SIG-M5 (cell line): ENCODE measurements around the gene EEF1AKMT2.

ENCODE experiments used
- DNase-seq: peaks from one replicate; lab custom pipeline; 2025; lab: John Stamatoyannopoulos, UW

The EEF1AKMT2 gene

GRCh38 chr10:124719213-124719851, 72.4 kb downstream of the EEF1AKMT2 start:
- DNase-seq, result no peak

- DNase-seq, result no peak
Measured at GRCh38 chr10:124717911-124718741, 73.6 kb downstream of the EEF1AKMT2 start.

GRCh38 chr10:124717041-124717757, 74.5 kb downstream of the EEF1AKMT2 start:
- DNase-seq, result no peak

- no peak for DNase-seq
Measured at GRCh38 chr10:124716369-124716768, 75.3 kb downstream of the EEF1AKMT2 start.

- no peak for DNase-seq
Measured at GRCh38 chr10:124715439-124715838, 76.2 kb downstream of the EEF1AKMT2 start.

- no peak for DNase-seq
Measured at GRCh38 chr10:124713679-124714255, 77.9 kb downstream of the EEF1AKMT2 start.

GRCh38 chr10:124712704-124713407, 78.8 kb downstream of the EEF1AKMT2 start:
- no peak for DNase-seq

- DNase-seq, result no peak
Measured at GRCh38 chr10:124711145-124711544, 80.5 kb downstream of the EEF1AKMT2 start.

GRCh38 chr10:124710266-124710881, 81.3 kb downstream of the EEF1AKMT2 start:
- DNase-seq, result no peak

- no peak for DNase-seq
Measured at GRCh38 chr10:124709861-124710260, 81.8 kb downstream of the EEF1AKMT2 start.

GRCh38 chr10:124708922-124709520, 82.7 kb downstream of the EEF1AKMT2 start:
- no peak for DNase-seq

GRCh38 chr10:124708246-124708779, 83.4 kb downstream of the EEF1AKMT2 start:
- DNase-seq, result no peak
